Esophagus muscularis mucosa (tissue), 4 donors: ENCODE data around the gene GLCE. TPM values are rescaled to one million over a fixed set of nuclear protein-coding genes. Genes with fewer than 3 reads are reported as not detected.

Experiments used
- DNase-seq: peaks from one replicate; pipeline ENCODE4 v3.0.0-alpha.2; 2017; ENCODE audit errors: extremely low spot score
- H3K27ac ChIP-seq, 4 donors: fragments of 200-600 bp; sonication (generic); replicated peaks in 1 of 4; 1 replicate in 3 of 4; 2 replicates in 1 of 4; pipeline ENCODE4 v1.5.1; 2016 to 2019; ENCODE audit warnings: mild to moderate bottlenecking in 1 of 4
- H3K27me3 ChIP-seq, 4 donors: fragments of 200-600 bp; sonication (generic); one replicate each; pipeline versions ENCODE4 v1.5.1 to v1.6.0; 2016 to 2019
- H3K36me3 ChIP-seq, 4 donors: fragments of 200-600 bp; sonication (generic); one replicate each; pipeline ENCODE4 v1.5.1; 2016 to 2019
- H3K4me1 ChIP-seq, 4 donors: fragments of 200-600 bp; sonication (generic); one replicate each; pipeline ENCODE4 v1.5.1; 2016 to 2019
- H3K4me3 ChIP-seq, 4 donors: fragments of 200-600 bp; sonication (generic); 1 replicate in 2 of 4; 2 replicates in 2 of 4; pipeline ENCODE4 v1.5.1; 2016 to 2019; ENCODE audit warnings: mild to moderate bottlenecking in 4 of 4, moderate library complexity in 1 of 4
- H3K9me3 ChIP-seq, 4 donors: fragments of 200-600 bp; sonication (generic); 1 replicate in 3 of 4; 2 replicates in 1 of 4; pipeline ENCODE4 v1.5.1; 2016 to 2019
- CTCF ChIP-seq, 3 experiments: fragments of 200-600 bp in 2 of 3; fragments of 450-650 bp in 1 of 3; sonication (generic) in 2 of 3; IDR thresholded peaks; one replicate each; pipeline ENCODE4 v1.5.1; 2017 to 2019; ENCODE audit warnings: antibody characterized with exemption in 3 of 3, mild to moderate bottlenecking in 2 of 3, moderate library complexity in 1 of 3
- EP300 ChIP-seq: sonication (generic); formaldehyde crosslinking; IDR thresholded peaks from one replicate; pipeline ENCODE4 v1.6.1; 2017; ENCODE audit warnings: antibody characterized with exemption
- POLR2A ChIP-seq: fragments of 450-650 bp; IDR thresholded peaks from one replicate; pipeline ENCODE4 v1.6.1; 2017; ENCODE audit warnings: antibody characterized with exemption, moderate library complexity, mild to moderate bottlenecking, low read depth
- POLR2AphosphoS5 ChIP-seq, 2 donors: sonication (generic); formaldehyde crosslinking; IDR thresholded peaks; one replicate each; pipeline ENCODE4 v1.6.1; 2017; ENCODE audit warnings: antibody characterized with exemption in 2 of 2
- WGBS: methylation state at CpG from one replicate; pipeline ENCODE4 v1.1.5; 2018; 5-methylcytosine and 5-hydroxymethylcytosine counted together
- intact Hi-C: fragments of 100-400 bp; cut with DNase I; formaldehyde crosslinking; loops from one replicate; pipeline ENCODE4 v1.15.1; 2023
- total RNA-seq, 4 donors: library from RNA; depleted of rRNA; stranded (reverse); fragments of >200 nt; gene quantifications; one replicate each; pipeline versions ENCODE4 v1.1.0 to v1.2.1, GENCODE V29; 2016

Gene GLCE
- total RNA-seq, 4 donors from 2014 or later: 9.6 to 13.2 (median 9.8) TPM

- H3K4me3 ChIP-seq: no peak overlapping the region
- H3K27me3 ChIP-seq: peaks cover 0 to 41% (median 4%) of the 10 kb centered on the region in 4 donors
- no peaks in the 10 kb centered on the region for H3K36me3 ChIP-seq
- intact Hi-C loops: no loop called here
- TF ChIP-seq POLR2AphosphoS5 (IDR thresholded peaks at IDR 0.05) (no peak), EP300 (no peak)
- no peak for DNase-seq
- no peaks in the 10 kb centered on the region for H3K9me3 ChIP-seq
- H3K27ac ChIP-seq: no peak overlapping the region
- 67% methylated on average over 13 of the region's 20 CpGs for WGBS
- H3K4me1 ChIP-seq: no peaks in the 10 kb centered on the region
Observed at GRCh38 chr15:69305204-69305931, 144.9 kb downstream of the GLCE start.

- no peak overlapping the region for H3K27ac ChIP-seq
- WGBS: 93% methylated on average over 9 of the region's 9 CpGs
- no peak overlapping the region for H3K4me3 ChIP-seq
- H3K27me3 ChIP-seq: peaks cover 0 to 39% (median 3%) of the 10 kb centered on the region in 4 donors
- intact Hi-C loops: no loop called here
- H3K36me3 ChIP-seq: no peaks in the 10 kb centered on the region
- no peaks in the 10 kb centered on the region for H3K4me1 ChIP-seq
- no peaks in the 10 kb centered on the region for H3K9me3 ChIP-seq
- no peak for DNase-seq
- TF ChIP-seq POLR2A (no peak), EP300 (no peak), CTCF (IDR thresholded peaks at IDR 0.05) (no peak), POLR2AphosphoS5 (IDR thresholded peaks at IDR 0.05) (no peak)
Observed at GRCh38 chr15:69305933-69306568, 145.6 kb downstream of the GLCE start.

- intact Hi-C loops: no loop called here
- 71% methylated on average over 3 of the region's 3 CpGs for WGBS
- H3K27me3 ChIP-seq: peaks cover 0 to 20% (median 0%) of the 10 kb centered on the region in 4 donors
- DNase-seq: no peak
- no peaks in the 10 kb centered on the region for H3K9me3 ChIP-seq
- TF ChIP-seq CTCF (IDR thresholded peaks at IDR 0.05): no peak
- TF ChIP-seq EP300: no peak
- no peak for TF ChIP-seq POLR2AphosphoS5 (IDR thresholded peaks at IDR 0.05)
- no peak for TF ChIP-seq POLR2A
- no peaks in the 10 kb centered on the region for H3K36me3 ChIP-seq
- H3K4me1 ChIP-seq: no peaks in the 10 kb centered on the region
- H3K27ac ChIP-seq: no peak overlapping the region
- H3K4me3 ChIP-seq: no peak overlapping the region
Observed at GRCh38 chr15:69307939-69308338, 147.5 kb downstream of the GLCE start.

- no peak for DNase-seq
- TF ChIP-seq POLR2A (no peak), POLR2AphosphoS5 (IDR thresholded peaks at IDR 0.05) (no peak), EP300 (no peak), CTCF (IDR thresholded peaks at IDR 0.05) (no peak)
- Histone ChIP-seq H3K4me1 (no peaks in the 10 kb centered on the region), H3K27ac (no peak overlapping the region), H3K36me3 (no peaks in the 10 kb centered on the region), H3K27me3 (peaks cover 0 to 14% (median 0%) of the 10 kb centered on the region in 4 donors), H3K4me3 (no peak overlapping the region), H3K9me3 (no peaks in the 10 kb centered on the region)
- WGBS: 88% methylated on average over 5 of the region's 5 CpGs
- intact Hi-C loops: no loop called here
Observed at GRCh38 chr15:69308949-69309348, 148.5 kb downstream of the GLCE start.

GRCh38 chr15:69311319-69311721 is 150.9 kb downstream of the GLCE start:
- Histone ChIP-seq H3K27me3 (peaks cover 0 to 13% (median 0%) of the 10 kb centered on the region in 4 donors), H3K9me3 (no peaks in the 10 kb centered on the region), H3K4me1 (no peaks in the 10 kb centered on the region), H3K4me3 (no peak overlapping the region), H3K27ac (no peak overlapping the region), H3K36me3 (no peaks in the 10 kb centered on the region)
- WGBS: 76% methylated on average over 5 of the region's 5 CpGs
- no peak for TF ChIP-seq POLR2A
- TF ChIP-seq CTCF (IDR thresholded peaks at IDR 0.05): no peak
- TF ChIP-seq POLR2AphosphoS5 (IDR thresholded peaks at IDR 0.05): no peak
- no peak for TF ChIP-seq EP300
- no peak for DNase-seq
- intact Hi-C loops: no loop called here
